ENCODE results near the gene GON4L.
"Not testable (repeated sequence)": the region's sequence is repeated elsewhere in the genome, so short reads cannot be mapped to it uniquely, and the experiment has no call there.

Gene GON4L

DNA sequence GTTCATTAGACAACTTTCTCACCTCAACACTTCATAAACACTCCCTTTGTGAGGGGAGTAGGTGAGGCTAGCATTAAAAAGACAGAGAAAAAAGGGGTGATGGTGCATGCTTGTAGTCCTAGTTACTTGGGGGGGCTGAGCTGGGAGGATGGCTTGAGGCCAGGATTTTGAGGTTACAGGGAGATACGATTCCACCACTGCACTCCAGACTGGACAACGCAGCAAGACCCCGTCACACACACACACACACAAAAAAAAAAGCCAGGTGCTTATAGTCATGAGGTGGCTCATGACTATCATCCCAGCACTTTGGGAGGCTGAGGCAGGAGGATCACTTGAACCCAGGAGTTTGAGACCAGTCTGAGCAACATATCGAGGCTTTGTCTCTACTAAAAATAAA is 29.6 kb downstream of the GON4L start:
- DNase-seq = no peak

DNA sequence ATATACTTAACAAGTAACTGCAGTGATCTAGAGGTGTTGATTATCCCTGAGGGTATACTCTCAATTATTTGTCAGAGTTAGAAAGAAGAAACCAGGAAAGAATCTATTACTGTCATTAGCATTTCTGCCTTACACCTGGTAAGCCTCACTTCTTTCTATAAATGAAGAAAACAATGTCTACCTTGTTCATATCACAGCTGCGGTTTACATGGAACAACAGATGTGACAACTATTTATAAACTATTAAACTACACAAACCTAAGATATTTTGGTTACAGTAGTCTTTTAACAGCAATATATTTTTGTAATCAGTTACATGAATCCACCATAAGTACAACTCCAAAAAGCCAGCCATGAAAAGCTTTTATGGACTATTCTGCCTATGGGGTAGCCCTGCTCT is 40.7 kb downstream of the GON4L start:
- no peak for DNase-seq

DNA sequence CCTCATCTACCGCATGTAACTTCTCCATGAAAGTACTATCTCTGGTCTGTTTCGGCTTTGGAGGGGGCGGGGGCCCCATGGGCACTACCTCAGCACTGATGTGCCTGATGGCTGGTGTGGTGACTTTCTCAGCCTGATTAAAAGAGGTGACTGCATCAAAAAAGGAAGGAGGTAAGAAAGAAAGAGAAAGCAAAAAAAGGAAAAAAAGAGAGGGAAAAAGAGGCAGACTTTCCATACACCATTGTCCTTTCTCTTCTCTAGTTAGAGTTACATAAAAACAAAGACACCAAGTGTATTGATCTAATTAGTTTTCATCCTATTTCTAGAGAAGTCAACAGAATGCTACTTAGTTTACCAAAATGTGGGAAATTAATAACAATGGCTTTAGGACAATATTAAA is 43.3 kb downstream of the GON4L start:
- no peak for DNase-seq

DNA sequence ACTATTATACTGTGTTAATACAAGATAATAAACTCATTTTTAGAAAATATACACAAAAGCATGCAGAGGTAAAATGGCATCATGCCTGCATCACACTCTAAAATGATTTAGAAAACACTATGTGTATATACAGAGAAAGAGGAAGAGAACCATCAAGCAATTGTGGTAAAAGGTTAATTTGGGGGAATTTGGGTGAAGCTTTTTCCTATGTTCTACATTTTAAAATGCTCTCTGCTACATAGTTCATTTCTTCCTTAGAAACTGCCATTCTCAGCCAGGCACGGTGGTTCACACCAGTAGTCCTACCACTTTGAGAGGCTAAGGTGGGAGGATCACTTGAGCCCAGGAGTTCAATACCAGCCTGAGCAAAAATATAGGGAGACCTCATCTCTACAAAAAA is 44.1 kb downstream of the GON4L start:
- DNase-seq = no peak

GRCh38 chr1:155809088-155809487 is 47.9 kb downstream of the GON4L start:
- DNase-seq = no peak

GRCh38 chr1:155801149-155801548 is 55.9 kb downstream of the GON4L start:
- DNase-seq = no peak

DNA sequence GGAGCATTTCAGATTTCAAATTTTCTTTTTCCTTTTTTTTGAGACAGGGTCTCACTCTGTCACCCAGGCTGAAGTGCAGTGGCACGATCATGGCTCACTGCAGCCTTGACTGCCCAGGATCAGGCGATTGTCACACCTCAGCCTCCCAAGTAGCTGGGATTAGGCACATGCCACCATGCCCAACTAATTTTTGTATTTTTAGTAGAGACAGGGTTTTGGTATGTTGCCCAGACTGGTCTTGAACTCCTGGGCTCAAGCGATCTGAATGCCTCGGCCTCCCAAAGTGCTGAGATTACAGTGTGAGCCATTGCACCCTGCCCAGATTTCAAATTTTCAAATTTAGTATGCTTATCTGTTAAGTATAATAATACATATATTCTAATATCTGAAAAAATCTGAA is 61.4 kb downstream of the GON4L start:
- DNase-seq = not testable (repeated sequence)

DNA sequence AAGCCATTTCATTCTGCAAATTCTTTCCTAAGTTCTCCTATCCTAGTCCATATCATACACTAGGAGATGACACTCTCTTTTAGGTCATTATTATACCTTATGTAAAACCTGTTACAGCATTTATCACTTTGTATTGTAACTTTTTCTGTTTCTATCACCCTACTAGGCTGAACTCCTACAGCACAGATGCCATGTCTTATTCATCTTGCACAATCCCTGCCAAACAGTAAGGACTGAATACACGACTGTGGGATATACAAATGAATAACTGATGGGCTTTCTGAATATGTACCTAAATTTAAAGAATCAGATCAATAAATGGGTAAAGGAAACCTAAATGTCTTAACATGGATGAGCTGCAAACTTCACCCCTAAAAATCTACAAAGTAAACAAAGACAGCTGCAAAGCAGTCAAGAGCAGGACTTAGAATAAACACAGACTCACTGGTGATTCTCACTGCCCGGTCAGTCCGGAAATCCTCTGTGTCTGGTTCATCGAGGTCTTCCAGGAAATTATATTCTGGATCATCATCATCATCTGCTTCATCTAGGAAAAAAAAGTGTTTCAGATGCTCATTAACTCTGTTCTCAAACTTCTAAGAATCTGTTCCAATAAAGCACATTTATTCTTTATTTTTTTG is 62.3 kb downstream of the GON4L start:
- DNase-seq = no peak

GRCh38 chr1:155793213-155793612 is 63.8 kb downstream of the GON4L start:
- no peak for DNase-seq

DNA sequence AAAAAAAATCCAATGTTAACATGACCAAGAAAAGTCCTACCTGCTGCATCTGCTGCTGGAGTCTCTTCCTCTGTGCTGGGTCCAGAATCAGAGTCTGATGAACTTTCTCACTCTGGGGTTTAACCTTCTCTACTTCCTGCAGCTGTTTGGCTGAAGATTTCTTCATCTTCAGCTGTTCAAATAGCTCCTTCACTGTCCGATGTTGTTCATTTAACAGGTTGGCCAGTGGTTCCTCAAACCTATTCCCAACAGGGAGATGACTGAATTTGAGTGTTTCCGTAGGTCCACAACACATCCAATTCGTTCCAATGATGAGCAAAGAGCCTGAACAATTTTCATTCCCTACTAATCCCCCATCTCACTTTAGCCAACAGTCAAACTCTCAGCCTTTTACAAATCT is 79.4 kb downstream of the GON4L start:
- DNase-seq = no peak

DNA sequence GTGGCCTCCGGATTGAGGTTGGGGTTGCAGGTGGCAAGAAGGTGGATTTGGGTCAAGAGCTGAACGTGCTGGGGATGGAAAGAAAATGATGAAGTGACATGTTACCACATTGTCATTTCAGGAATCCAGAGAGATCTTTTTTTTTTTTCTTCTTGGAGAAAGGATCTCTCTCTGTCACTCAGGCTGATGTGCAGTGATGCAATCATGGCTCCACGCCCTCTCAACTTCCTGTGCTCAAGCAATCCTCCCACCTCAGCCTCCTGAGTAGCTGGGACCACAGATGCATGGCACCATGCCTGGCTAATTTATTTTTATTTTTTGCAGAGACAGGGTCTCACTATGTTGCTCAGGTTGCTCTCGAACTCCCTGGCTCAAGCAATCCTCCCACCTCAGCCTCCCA is 80.6 kb downstream of the GON4L start:
- no peak for DNase-seq

DNA sequence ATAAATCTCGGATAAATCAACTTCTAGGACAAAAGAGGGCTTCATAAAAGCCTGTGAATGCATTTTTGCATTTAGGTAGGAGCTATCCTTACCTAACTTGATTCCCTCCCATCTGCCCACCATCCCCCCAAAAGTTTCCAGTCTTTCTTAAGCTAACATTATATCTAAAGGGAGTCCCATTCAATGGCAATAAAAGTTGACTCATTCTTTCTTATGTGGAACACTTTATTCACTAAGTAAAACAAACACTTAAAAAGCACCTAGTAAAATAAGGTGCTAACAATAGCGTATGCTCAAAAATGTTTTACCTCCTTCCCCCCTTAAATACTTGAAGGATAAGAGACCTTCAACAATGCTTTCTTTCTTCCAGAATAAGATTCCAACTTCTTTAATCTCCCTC is 83.8 kb downstream of the GON4L start:
- no peak for DNase-seq

DNA sequence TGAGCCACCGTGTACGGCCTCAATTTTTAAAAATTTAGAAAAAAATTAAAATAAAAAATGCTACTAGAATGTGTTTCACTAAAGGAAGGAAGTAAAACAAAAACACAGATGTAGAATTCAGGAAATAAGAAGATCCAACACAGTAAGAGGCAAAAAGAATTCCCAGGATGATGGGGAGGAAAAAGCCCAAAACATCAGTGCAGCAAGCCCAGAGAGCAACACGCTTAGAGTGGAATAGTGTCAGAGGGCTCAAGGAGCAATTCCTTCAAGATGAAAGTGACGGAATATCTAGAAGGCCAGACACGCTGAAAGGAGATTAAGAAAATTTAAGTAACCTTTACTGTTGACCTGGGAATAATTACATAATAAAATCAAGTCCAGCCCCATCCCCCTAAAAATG is 87.8 kb downstream of the GON4L start:
- no peak for DNase-seq

DNA sequence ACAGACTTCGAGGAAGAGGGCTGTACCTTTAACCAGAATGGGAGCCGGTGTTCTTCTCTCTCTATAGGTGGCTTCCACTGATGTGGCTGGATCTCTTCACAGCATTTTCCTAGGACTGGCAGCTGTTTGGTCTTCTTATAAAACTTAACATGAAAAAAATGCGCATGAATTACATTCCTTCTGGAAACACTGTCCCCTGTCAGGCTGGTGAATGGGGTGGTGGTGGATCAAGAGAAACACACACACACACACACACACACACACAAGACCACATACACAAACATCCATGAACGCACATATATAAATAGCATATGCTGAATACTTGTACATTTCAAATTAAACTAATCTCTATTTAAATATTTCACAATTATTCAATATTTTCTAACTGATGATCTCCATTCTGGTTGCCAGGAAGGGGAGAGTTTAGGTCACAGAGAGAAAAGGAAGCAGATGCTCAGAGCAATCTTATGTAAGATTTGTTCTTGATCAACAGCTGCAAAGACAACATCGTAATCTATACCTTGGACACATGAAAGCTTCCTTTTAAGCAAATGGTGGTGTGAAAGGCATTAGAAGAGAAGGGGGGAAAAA is 89.5 kb downstream of the GON4L start:
- not testable (repeated sequence) for DNase-seq

DNA sequence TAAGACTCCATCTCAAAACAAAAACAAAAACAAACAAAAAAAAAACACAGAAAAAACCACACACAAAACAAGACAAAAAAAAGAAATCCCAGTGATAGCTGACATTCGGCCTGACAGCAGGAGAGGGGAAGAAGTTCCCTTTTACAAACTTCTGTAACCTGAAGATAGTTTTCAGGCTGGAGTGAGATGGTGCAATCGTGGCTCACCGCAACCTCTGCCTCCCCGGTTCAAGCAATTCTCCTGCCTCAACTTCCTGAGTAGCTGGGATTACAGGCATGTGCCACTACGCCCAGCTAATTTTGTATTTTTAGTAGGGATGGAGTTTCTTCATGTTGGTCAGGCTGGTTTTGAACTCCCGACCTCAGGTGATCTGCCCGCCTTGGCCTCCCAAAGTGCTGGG is 93.0 kb downstream of the GON4L start:
- not testable (repeated sequence) for DNase-seq

DNA sequence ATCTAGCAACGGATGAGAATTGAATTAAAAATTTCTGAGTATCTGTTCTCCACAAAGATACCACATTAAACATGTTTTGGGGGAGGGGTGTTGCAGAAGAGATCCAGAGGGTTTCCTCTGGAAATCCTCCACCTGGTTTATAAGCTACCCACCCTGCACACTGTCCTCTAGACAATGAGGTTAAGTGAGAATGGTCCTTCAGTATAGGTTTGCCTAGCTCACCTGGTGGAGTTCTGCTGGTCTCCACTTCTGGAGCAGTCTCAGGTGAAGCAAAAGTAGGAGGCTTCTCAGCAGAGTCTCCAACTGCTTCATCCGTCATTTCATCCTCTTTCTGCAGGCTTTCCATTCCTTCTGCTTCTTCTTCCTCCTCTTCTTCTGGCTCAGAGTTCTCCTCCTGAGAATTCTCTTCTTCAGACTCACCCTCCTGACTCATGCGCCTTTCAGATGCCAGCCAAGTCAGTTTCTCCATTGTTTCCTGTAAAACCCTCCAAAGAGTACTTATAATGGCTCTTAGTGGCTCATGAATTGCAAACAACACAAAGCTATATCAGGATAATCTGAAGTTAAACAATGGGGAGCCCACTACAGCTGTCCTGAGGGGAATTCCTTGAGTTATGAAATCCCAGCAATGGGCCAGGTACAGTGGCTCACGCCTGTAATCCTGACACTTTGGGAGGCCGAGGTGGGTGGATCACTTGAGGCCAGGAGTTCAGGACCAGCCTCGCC is 93.8 kb downstream of the GON4L start:
- DNase-seq = not testable (repeated sequence)

DNA sequence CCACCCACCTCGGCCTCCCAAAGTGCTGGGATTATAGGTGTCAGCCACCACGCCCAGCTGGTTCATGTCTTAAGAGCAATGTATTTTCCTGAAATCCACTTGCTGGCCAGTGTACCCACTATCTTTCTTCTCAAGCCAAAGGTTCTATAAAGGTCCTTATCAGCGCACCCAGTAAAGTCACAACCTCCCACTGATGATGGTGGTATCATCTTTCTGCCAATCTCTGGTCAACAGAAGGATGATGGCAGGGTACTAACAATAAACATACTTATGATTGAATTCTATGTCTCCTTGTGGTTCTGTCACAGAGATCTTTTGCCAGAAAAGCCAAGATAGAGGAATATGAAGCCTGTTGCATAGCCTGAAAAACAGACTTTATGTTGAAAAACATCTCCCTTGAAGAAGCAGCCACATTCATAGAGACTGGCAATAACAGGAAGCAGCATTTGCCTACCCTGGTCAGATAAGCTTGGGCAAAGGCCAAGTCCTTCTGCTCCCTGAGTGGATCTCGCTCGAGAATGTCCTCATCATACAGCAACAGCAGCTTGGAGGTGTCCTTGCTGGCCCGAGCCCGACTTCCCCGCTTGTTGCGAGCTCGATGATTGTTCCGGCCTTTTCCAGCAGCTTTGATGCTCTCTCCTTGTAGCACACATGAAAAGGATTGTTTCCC is 95.1 kb downstream of the GON4L start:
- no peak for DNase-seq

- DNase-seq = no peak
Measured at GRCh38 chr1:155760751-155761475, 96.1 kb downstream of the GON4L start.

GRCh38 chr1:155759966-155760630 is 96.9 kb downstream of the GON4L start:
- DNase-seq = no peak

DNA sequence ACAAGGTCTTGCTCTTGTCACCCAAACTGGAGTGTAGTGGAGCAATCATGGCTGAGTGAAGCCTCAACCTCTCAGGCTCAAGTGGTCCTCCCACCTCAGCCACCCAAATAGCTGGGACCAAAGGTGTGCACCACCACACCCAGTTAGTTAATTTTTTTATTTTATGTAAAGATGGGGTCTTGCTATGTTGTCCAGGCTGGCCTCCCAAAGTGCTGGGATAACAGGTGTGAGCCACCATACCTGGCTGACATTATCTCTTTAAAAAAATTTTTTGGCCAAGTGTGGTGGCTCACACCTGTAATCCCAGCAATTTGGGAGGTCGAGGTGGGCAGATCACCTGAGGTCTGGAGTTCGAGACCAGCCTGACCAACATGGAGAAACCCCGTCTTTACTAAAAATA is 98.0 kb downstream of the GON4L start:
- not testable (repeated sequence) for DNase-seq

DNA sequence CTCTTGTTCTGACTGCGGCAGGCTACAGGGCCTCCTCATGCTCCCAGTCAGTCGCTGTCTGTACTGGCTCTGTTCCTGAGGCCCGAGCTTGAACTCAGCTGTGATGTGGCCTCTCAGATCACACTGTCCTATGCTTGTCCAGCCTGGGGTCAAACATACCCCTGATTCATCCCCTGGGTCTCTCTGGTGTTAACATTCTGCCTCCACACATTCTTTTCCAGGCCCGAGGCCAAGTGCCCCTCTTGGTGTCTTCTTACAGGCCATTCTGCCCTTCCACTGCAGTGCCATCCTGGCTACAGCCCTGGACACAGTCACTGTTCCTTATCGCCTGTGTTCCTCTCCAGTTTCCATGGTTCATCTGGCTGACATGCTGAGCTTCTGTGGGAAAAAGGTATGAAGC is 108.9 kb downstream of the GON4L start:
- not testable (repeated sequence) for DNase-seq

- not testable (repeated sequence) for DNase-seq
Measured at GRCh38 chr1:155747586-155747985, 109.4 kb downstream of the GON4L start.
